ENCODE results near the gene TBC1D25. TPM values are rescaled to one million over a fixed set of nuclear protein-coding genes. Genes with fewer than 3 reads are reported as not detected.

TBC1D25 gene
- total RNA-seq, 2 donors from 2014 or later: 8.1 to 11.6 TPM

- TF ChIP-seq CTCF (IDR thresholded peaks at IDR 0.05): no peak
- DNase-seq: no peak
- intact Hi-C loops (cut with DNase I): no loop called here
- H3K4me3 ChIP-seq: no peak overlapping the region
- no peaks in the 10 kb centered on the region for H3K9me3 ChIP-seq
- no peak overlapping the region for H3K9ac ChIP-seq (ENCODE audit: low read depth in 2 of 2, low read length in 2 of 2)
- no peak overlapping the region for H3K27ac ChIP-seq
- no peaks in the 10 kb centered on the region for H3K27me3 ChIP-seq
- no peaks in the 10 kb centered on the region for H3K4me1 ChIP-seq
- H3K36me3 ChIP-seq: no peaks in the 10 kb centered on the region
These were observed 62.4 kb downstream of the TBC1D25 start for GRCh38 chrX:48601741-48602394.

- no peaks in the 10 kb centered on the region for H3K27me3 ChIP-seq
- H3K27ac ChIP-seq: no peak overlapping the region
- H3K36me3 ChIP-seq: no peaks in the 10 kb centered on the region
- no peak overlapping the region for H3K9ac ChIP-seq (ENCODE audit: low read depth in 2 of 2, low read length in 2 of 2)
- H3K4me1 ChIP-seq: no peaks in the 10 kb centered on the region
- no peaks in the 10 kb centered on the region for H3K9me3 ChIP-seq
- H3K4me3 ChIP-seq: no peak overlapping the region
- intact Hi-C loops (cut with DNase I): no loop called here
- DNase-seq: no peak
- TF ChIP-seq CTCF (IDR thresholded peaks at IDR 0.05): no peak
These were observed 65.2 kb downstream of the TBC1D25 start for GRCh38 chrX:48604701-48605100.

GRCh38 chrX:48606091-48606490 lies 66.6 kb downstream of the TBC1D25 start:
- H3K27me3 ChIP-seq: no peaks in the 10 kb centered on the region
- H3K9me3 ChIP-seq: no peaks in the 10 kb centered on the region
- H3K9ac ChIP-seq (ENCODE audit: low read depth in 2 of 2, low read length in 2 of 2): no peak overlapping the region
- H3K36me3 ChIP-seq: no peaks in the 10 kb centered on the region
- no peaks in the 10 kb centered on the region for H3K4me1 ChIP-seq
- intact Hi-C loops (cut with DNase I): no loop called here
- no peak overlapping the region for H3K27ac ChIP-seq
- DNase-seq: no peak
- H3K4me3 ChIP-seq: no peak overlapping the region
- TF ChIP-seq CTCF (IDR thresholded peaks at IDR 0.05): no peak

GRCh38 chrX:48611703-48612102 lies 72.2 kb downstream of the TBC1D25 start:
- H3K27ac ChIP-seq: no peak overlapping the region
- no peak overlapping the region for H3K4me3 ChIP-seq
- no peak overlapping the region for H3K9ac ChIP-seq (ENCODE audit: low read depth in 2 of 2, low read length in 2 of 2)
- H3K36me3 ChIP-seq: no peaks in the 10 kb centered on the region
- no peaks in the 10 kb centered on the region for H3K9me3 ChIP-seq
- intact Hi-C loops (cut with DNase I): no loop called here
- no peaks in the 10 kb centered on the region for H3K4me1 ChIP-seq
- no peak for TF ChIP-seq CTCF (IDR thresholded peaks at IDR 0.05)
- H3K27me3 ChIP-seq: no peaks in the 10 kb centered on the region
- no peak for DNase-seq

Other genes starting within 250 kb of the TBC1D25 start
- not detected for gene SSX3, start 183.0 kb upstream of the TBC1D25 start, total RNA-seq
- not detected for gene SSX4, start 156.2 kb upstream of the TBC1D25 start, total RNA-seq
- not detected for gene SSX4B, start 127.8 kb upstream of the TBC1D25 start, total RNA-seq
- 10 to 100 TPM; 18.8 to 89.3 TPM for gene SLC38A5, start 69.5 kb upstream of the TBC1D25 start, total RNA-seq
- gene FTSJ1, start 63.5 kb upstream of the TBC1D25 start, total RNA-seq: 10 to 100 TPM; 18.0 to 38.7 TPM
- 1 to 10 TPM; 3.6 to 5.3 TPM for gene PORCN, start 30.7 kb upstream of the TBC1D25 start, total RNA-seq
- gene EBP, start 17.9 kb upstream of the TBC1D25 start, total RNA-seq: 100 to 1,000 TPM; 225 to 271 TPM
- gene RBM3, start 34.8 kb downstream of the TBC1D25 start, total RNA-seq: 100 to 1,000 TPM in 1 of 2 donors, 10 to 100 TPM in 1; 92.1 to 175 TPM
- gene WDR13, start 57.8 kb downstream of the TBC1D25 start, total RNA-seq: 100 to 1,000 TPM in 1 of 2 donors, 10 to 100 TPM in 1; 90.4 to 121 TPM
- gene WAS, start 144.1 kb downstream of the TBC1D25 start, total RNA-seq: 1 to 10 TPM; 3.0 to 4.9 TPM
- 10 to 100 TPM in 1 of 2 donors, 1 to 10 TPM in 1; 4.8 to 16.8 TPM for gene SUV39H1, start 157.0 kb downstream of the TBC1D25 start, total RNA-seq
- 1 to 10 TPM; 4.0 to 9.0 TPM for gene GLOD5, start 222.0 kb downstream of the TBC1D25 start, total RNA-seq
- under 1 TPM in 1 of 2 donors, not detected in 1; 0.77 TPM for gene GATA1, start 246.9 kb downstream of the TBC1D25 start, total RNA-seq